Adrenal gland (tissue), 5 donors: ENCODE results near the gene DIPK1C.

ENCODE experiments used
- CTCF ChIP-seq, 6 experiments: fragments of 450-650 bp in 4 of 6; fragments of 200-600 bp in 2 of 6; sonication (generic) in 1 of 6; IDR thresholded peaks; 1 replicate in 5 of 6; 2 replicates in 1 of 6; pipeline versions ENCODE4 v1.5.1 to v1.8.0; 2016 to 2021; ENCODE audit warnings: antibody characterized with exemption in 6 of 6, mild to moderate bottlenecking in 2 of 6, moderate library complexity in 1 of 6
- POLR2A ChIP-seq, 2 donors: fragments of 450-650 bp; IDR thresholded peaks; one replicate each; pipeline ENCODE4 v1.6.1; 2017; ENCODE audit warnings: antibody characterized with exemption in 2 of 2, mild to moderate bottlenecking in 2 of 2, moderate library complexity in 1 of 2
- donor health status: DM: no; HTN: no; CAD: no.

- no peak for TF ChIP-seq CTCF (IDR thresholded peaks at IDR 0.05)
- TF ChIP-seq POLR2A (IDR thresholded peaks at IDR 0.05): no peak
Measured at GRCh38 chr18:74457725-74458421, 765 bp upstream of the DIPK1C start.
